Neuronal stem cell (in vitro differentiated cells): Measurements from ENCODE around the gene SYNGR3.

ENCODE experiments used
- DNase-seq: peaks from one replicate; pipeline ENCODE4 v3.0.0-alpha.2; 2013; ENCODE audit warnings: low spot score
- H2AFZ ChIP-seq: one replicate; pipeline ENCODE4 v1.6.1; 2013; ENCODE audit warnings: mild to moderate bottlenecking, low read length, inconsistent platforms
- H2AK5ac ChIP-seq: 2 replicates; pipeline ENCODE4 v1.6.1; 2013; ENCODE audit warnings: low read depth, mild to moderate bottlenecking, inconsistent platforms, low read length, moderate library complexity, mixed read lengths
- H2BK120ac ChIP-seq: 2 replicates; pipeline ENCODE4 v1.6.1; 2013; ENCODE audit warnings: low read depth, mild to moderate bottlenecking, inconsistent platforms, low read length, moderate library complexity, mixed read lengths
- H2BK12ac ChIP-seq: one replicate; pipeline ENCODE4 v1.6.1; 2013; ENCODE audit warnings: low read length, inconsistent platforms
- H2BK15ac ChIP-seq: 2 replicates; pipeline ENCODE4 v1.6.1; 2013; ENCODE audit warnings: mild to moderate bottlenecking, low read length, inconsistent platforms, mixed read lengths
- H2BK5ac ChIP-seq: one replicate; pipeline ENCODE4 v1.6.1; 2013; ENCODE audit warnings: inconsistent platforms, mild to moderate bottlenecking, low read length, moderate library complexity
- H3K14ac ChIP-seq: one replicate; pipeline ENCODE4 v1.6.1; 2013; ENCODE audit warnings: low read length, inconsistent platforms
- H3K18ac ChIP-seq: 2 replicates; pipeline ENCODE4 v1.6.1; 2013; ENCODE audit warnings: low read length, inconsistent platforms
- H3K23ac ChIP-seq: 2 replicates; pipeline ENCODE4 v1.6.1; 2013; ENCODE audit warnings: low read depth, mild to moderate bottlenecking, mixed read lengths, low read length, inconsistent platforms; ENCODE audit not compliant: poor library complexity
- H3K27ac ChIP-seq: replicated peaks from 3 replicates; pipeline ENCODE4 v1.5.1; 2013; ENCODE audit warnings: low read length, inconsistent platforms
- H3K27me3 ChIP-seq, 3 experiments: 2 replicates each; pipeline ENCODE4 v1.6.1; 2013; ENCODE audit warnings: low read length in 3 of 3, mild to moderate bottlenecking in 2 of 3, inconsistent platforms in 1 of 3, low read depth in 1 of 3, mixed read lengths in 1 of 3, moderate library complexity in 1 of 3; ENCODE audit not compliant: control insufficient read depth in 3 of 3, insufficient read depth in 3 of 3
- H3K36me3 ChIP-seq, 2 donors: replicated peaks in 1 of 2; 2 replicates each; pipeline ENCODE4 v1.6.1; 2013; ENCODE audit warnings: low read length in 2 of 2; ENCODE audit not compliant: control insufficient read depth in 2 of 2, insufficient read depth in 2 of 2
- H3K4ac ChIP-seq: 2 replicates; pipeline ENCODE4 v1.6.1; 2013; ENCODE audit warnings: inconsistent platforms, mild to moderate bottlenecking, low read length, moderate library complexity
- H3K4me1 ChIP-seq, 2 donors: 1 replicate in 1 of 2; 2 replicates in 1 of 2; pipeline ENCODE4 v1.6.1; 2013; ENCODE audit warnings: low read length in 2 of 2, low read depth in 1 of 2; ENCODE audit not compliant: control insufficient read depth in 2 of 2, insufficient read depth in 1 of 2
- H3K4me2 ChIP-seq: one replicate; pipeline ENCODE4 v1.6.1; 2013; ENCODE audit warnings: mild to moderate bottlenecking, low read length, inconsistent platforms; ENCODE audit not compliant: insufficient read depth, poor library complexity, severe bottlenecking
- H3K4me3 ChIP-seq, 2 donors: 2 replicates each; pipeline ENCODE4 v1.5.1; 2013; ENCODE audit warnings: low read length in 2 of 2, mild to moderate bottlenecking in 2 of 2, inconsistent platforms in 1 of 2, moderate library complexity in 1 of 2
- H3K79me1 ChIP-seq: one replicate; pipeline ENCODE4 v1.6.1; 2013; ENCODE audit warnings: low read depth, mild to moderate bottlenecking, inconsistent platforms, low read length, moderate library complexity
- H3K9ac ChIP-seq: one replicate; pipeline ENCODE4 v1.6.1; 2013; ENCODE audit warnings: mild to moderate bottlenecking, low read depth, low read length, inconsistent platforms; ENCODE audit not compliant: poor library complexity
- H3K9me3 ChIP-seq, 2 donors: replicated peaks in 1 of 2; 2 replicates each; pipeline versions ENCODE3 to v1.6.1; 2013; ENCODE audit warnings: low read length in 2 of 2, mild to moderate bottlenecking in 2 of 2, inconsistent platforms in 1 of 2, low read depth in 1 of 2, mixed read lengths in 1 of 2, moderate library complexity in 1 of 2; ENCODE audit not compliant: control insufficient read depth in 2 of 2, insufficient read depth in 1 of 2
- H4K8ac ChIP-seq: one replicate; pipeline ENCODE4 v1.6.1; 2013; ENCODE audit warnings: low read depth, mild to moderate bottlenecking, inconsistent platforms, low read length, moderate library complexity
- H4K91ac ChIP-seq: one replicate; pipeline ENCODE4 v1.6.1; 2013; ENCODE audit warnings: low read length, low read depth, mild to moderate bottlenecking, inconsistent platforms; ENCODE audit not compliant: poor library complexity
- whole genome bisulfite sequencing, 2 donors: extraction: QIAGEN DNeasy Blood & Tissue Kit; methylation state at CpG; one replicate each; pipeline ENCODE4 v1.1.7; 2013; ENCODE audit warnings: missing lambda C conversion rate in 2 of 2, mixed read lengths in 1 of 2; ENCODE audit not compliant: insufficient read length in 2 of 2, insufficient replicate concordance in 1 of 2; ENCODE audit errors: extremely low coverage in 2 of 2; 5-methylcytosine and 5-hydroxymethylcytosine counted together

The SYNGR3 gene

DNA sequence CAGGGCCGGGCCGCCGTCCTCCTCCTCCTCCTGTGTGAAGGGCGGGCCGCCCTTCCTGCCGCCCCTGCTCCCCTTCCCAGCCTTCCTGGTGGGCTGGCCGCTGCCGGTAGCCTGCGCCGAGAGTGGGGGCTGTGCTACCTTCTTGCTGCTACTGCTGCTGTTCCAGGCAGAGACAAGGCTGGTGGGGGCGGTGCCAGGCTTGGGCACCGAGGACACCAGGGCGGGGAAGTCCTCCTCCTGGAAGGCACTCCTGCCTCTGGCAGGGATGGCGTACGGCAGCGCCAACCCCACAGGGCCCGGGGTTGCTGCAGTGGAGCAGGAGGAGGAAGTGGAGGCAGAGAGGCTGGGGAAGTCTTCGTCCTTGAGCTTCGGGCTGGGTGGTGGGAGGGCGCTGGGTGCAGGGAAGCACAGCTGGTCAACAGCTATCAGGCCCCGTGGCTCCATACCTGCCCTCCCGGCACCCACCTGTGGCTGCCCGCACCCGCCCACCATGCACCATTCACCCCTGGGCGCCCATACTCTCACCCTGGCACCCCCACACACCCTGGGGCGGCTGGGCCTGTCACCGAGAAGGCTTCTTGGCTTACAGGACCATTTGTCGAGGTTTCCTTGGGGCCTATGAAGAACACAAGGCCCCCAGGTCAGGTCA lies 10.2 kb downstream of the SYNGR3 start:
- Histone ChIP-seq H3K4ac (no peak overlapping the region), H3K4me3 (no peak overlapping the region), H2AK5ac (no peak overlapping the region), H3K9me3 (no peaks in the 10 kb centered on the region), H3K14ac (peak overlapping the region; percentile 2), H2BK15ac (no peak overlapping the region), H3K4me1 (peaks cover 11 to 13% of the 10 kb centered on the region in 2 donors), H3K79me1 (peaks cover 25% of the 10 kb centered on the region), H3K9ac (no peak overlapping the region), H2AFZ (no peak overlapping the region), H3K27me3 (no peaks in the 10 kb centered on the region), H3K27ac (no peak overlapping the region), H4K91ac (no peak overlapping the region), H2BK120ac (no peak overlapping the region), H3K36me3 (peaks cover 41 to 73% of the 10 kb centered on the region in 2 donors), H3K4me2 (no peak overlapping the region), H2BK5ac (no peak overlapping the region), H2BK12ac (no peak overlapping the region), H4K8ac (no peak overlapping the region), H3K18ac (no peak overlapping the region), H3K23ac (peak overlapping the region; percentile 17)
- DNase-seq = no peak
- no CpG with 5 or more reads among the region's 28 CpGs for WGBS, 2 donors

DNA sequence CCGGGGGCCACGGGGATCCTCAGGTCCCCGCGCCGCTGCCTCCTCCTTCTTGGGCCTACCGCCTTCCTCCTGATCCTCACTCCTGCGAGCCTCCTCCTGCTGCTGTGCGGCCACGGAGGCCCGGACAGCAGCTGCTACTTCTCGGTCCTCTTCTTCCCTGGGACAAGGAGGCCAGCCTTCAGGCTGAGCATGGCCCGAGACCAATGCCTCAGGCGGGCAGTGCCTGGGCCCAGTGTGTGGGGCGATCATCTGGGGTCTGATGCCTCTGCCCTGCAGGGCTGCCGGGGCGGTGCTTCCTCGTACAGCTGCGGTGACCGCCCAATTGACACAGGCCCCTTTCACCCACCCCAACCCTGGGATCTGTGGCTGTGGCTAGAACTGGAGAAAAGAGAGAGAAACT lies 11.3 kb downstream of the SYNGR3 start:
- H3K4me3 ChIP-seq = no peak overlapping the region
- H3K23ac ChIP-seq = no peak overlapping the region
- no peak overlapping the region for H2BK12ac ChIP-seq
- H2BK5ac ChIP-seq = no peak overlapping the region
- no peak overlapping the region for H3K27ac ChIP-seq
- H3K27me3 ChIP-seq = no peaks in the 10 kb centered on the region
- H3K79me1 ChIP-seq = peaks cover 28% of the 10 kb centered on the region
- H3K36me3 ChIP-seq = peaks cover 41 to 73% of the 10 kb centered on the region in 2 donors
- no peak overlapping the region for H2BK15ac ChIP-seq
- H3K4ac ChIP-seq = no peak overlapping the region
- peaks cover 11 to 13% of the 10 kb centered on the region in 2 donors for H3K4me1 ChIP-seq
- H2AFZ ChIP-seq = no peak overlapping the region
- H3K14ac ChIP-seq = no peak overlapping the region
- H2AK5ac ChIP-seq = no peak overlapping the region
- no peaks in the 10 kb centered on the region for H3K9me3 ChIP-seq
- no peak overlapping the region for H3K18ac ChIP-seq
- no peak overlapping the region for H3K4me2 ChIP-seq
- no peak overlapping the region for H3K9ac ChIP-seq
- no peak overlapping the region for H4K8ac ChIP-seq
- no peak for DNase-seq
- H4K91ac ChIP-seq = no peak overlapping the region
- WGBS, 2 donors = no CpG with 5 or more reads among the region's 19 CpGs
- H2BK120ac ChIP-seq = no peak overlapping the region

DNA sequence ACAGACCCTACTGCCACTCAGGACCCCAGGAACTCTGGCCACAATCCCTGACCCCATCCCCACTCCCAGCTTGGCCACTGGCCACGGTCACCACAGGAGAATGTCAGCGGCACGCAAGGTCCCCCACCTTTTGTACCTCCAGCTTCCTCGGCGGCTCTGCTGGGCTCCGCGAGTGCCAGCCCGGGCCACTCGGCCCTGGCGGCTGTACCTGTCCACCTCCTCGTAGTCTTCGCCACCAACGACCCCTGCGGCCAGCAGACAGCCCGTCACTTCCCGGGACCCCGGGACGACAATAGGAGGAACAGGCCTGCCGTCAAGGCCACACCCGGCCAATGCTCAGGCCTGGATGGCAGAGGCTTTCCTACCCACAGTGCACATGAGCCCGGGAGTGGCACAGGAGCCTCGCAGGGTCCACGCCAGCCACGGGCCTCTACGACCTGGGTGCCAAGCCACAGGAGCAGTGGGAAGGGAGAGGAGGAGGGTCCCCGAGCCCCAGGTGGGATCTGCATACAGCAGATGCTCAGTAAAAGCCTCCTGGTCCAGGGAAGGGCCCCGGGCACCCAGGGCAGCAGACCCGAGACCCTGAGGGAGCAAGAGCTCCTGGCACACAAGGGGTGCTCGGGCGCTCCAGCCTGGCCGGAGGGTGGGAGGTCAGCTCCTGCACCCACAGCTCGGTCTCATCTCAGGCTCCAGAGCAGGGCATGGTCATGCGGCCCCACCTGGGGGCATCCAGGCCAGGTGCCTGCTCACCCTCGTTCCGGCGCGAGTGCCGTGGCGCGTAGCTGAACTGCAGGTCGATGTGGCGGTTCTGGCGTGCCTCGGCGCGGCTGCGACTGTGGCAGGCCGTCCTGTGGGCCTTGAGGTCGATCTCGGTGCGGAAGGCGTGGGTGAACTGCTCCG lies 11.9 kb downstream of the SYNGR3 start:
- peaks cover 34% of the 10 kb centered on the region for H3K79me1 ChIP-seq
- peak overlapping the region; percentile 43 for H3K23ac ChIP-seq
- no peaks in the 10 kb centered on the region for H3K27me3 ChIP-seq
- no peaks in the 10 kb centered on the region for H3K9me3 ChIP-seq
- no peak overlapping the region for H2AK5ac ChIP-seq
- H3K4me3 ChIP-seq = peak overlapping the region in 1 of 2 donors; percentile 59
- peaks cover 41 to 72% of the 10 kb centered on the region in 2 donors for H3K36me3 ChIP-seq
- no peak overlapping the region for H2AFZ ChIP-seq
- peak overlapping the region; percentile 92 for H4K8ac ChIP-seq
- no peak overlapping the region for H2BK12ac ChIP-seq
- no peak overlapping the region for H4K91ac ChIP-seq
- no peak overlapping the region for H3K27ac ChIP-seq
- no peak overlapping the region for H3K4ac ChIP-seq
- H2BK15ac ChIP-seq = no peak overlapping the region
- no peak overlapping the region for H3K4me2 ChIP-seq
- no peak overlapping the region for H2BK120ac ChIP-seq
- H3K9ac ChIP-seq = peak overlapping the region; percentile 24
- no peak for DNase-seq
- peaks cover 11 to 13% of the 10 kb centered on the region in 2 donors for H3K4me1 ChIP-seq
- no CpG with 5 or more reads among the region's 53 CpGs for WGBS, 2 donors
- H2BK5ac ChIP-seq = no peak overlapping the region
- no peak overlapping the region for H3K14ac ChIP-seq
- H3K18ac ChIP-seq = no peak overlapping the region
